Neuronal stem cell (in vitro differentiated cells): ENCODE results near the gene AFF3.

Source experiments
- DNase-seq: peaks from one replicate; pipeline ENCODE4 v3.0.0-alpha.2; 2013; ENCODE audit warnings: low spot score
- H2AFZ ChIP-seq: one replicate; pipeline ENCODE4 v1.6.1; 2013; ENCODE audit warnings: mild to moderate bottlenecking, low read length, inconsistent platforms
- H2AK5ac ChIP-seq: 2 replicates; pipeline ENCODE4 v1.6.1; 2013; ENCODE audit warnings: low read depth, mild to moderate bottlenecking, inconsistent platforms, low read length, moderate library complexity, mixed read lengths
- H2BK120ac ChIP-seq: 2 replicates; pipeline ENCODE4 v1.6.1; 2013; ENCODE audit warnings: low read depth, mild to moderate bottlenecking, inconsistent platforms, low read length, moderate library complexity, mixed read lengths
- H2BK12ac ChIP-seq: one replicate; pipeline ENCODE4 v1.6.1; 2013; ENCODE audit warnings: low read length, inconsistent platforms
- H2BK15ac ChIP-seq: 2 replicates; pipeline ENCODE4 v1.6.1; 2013; ENCODE audit warnings: mild to moderate bottlenecking, low read length, inconsistent platforms, mixed read lengths
- H2BK5ac ChIP-seq: one replicate; pipeline ENCODE4 v1.6.1; 2013; ENCODE audit warnings: inconsistent platforms, mild to moderate bottlenecking, low read length, moderate library complexity
- H3K14ac ChIP-seq: one replicate; pipeline ENCODE4 v1.6.1; 2013; ENCODE audit warnings: low read length, inconsistent platforms
- H3K18ac ChIP-seq: 2 replicates; pipeline ENCODE4 v1.6.1; 2013; ENCODE audit warnings: low read length, inconsistent platforms
- H3K23ac ChIP-seq: 2 replicates; pipeline ENCODE4 v1.6.1; 2013; ENCODE audit warnings: low read depth, mild to moderate bottlenecking, mixed read lengths, low read length, inconsistent platforms; ENCODE audit not compliant: poor library complexity
- H3K27ac ChIP-seq: replicated peaks from 3 replicates; pipeline ENCODE4 v1.5.1; 2013; ENCODE audit warnings: low read length, inconsistent platforms
- H3K27me3 ChIP-seq, 3 experiments: 2 replicates each; pipeline ENCODE4 v1.6.1; 2013; ENCODE audit warnings: low read length in 3 of 3, mild to moderate bottlenecking in 2 of 3, inconsistent platforms in 1 of 3, low read depth in 1 of 3, mixed read lengths in 1 of 3, moderate library complexity in 1 of 3; ENCODE audit not compliant: control insufficient read depth in 3 of 3, insufficient read depth in 3 of 3
- H3K36me3 ChIP-seq, 2 donors: replicated peaks in 1 of 2; 2 replicates each; pipeline ENCODE4 v1.6.1; 2013; ENCODE audit warnings: low read length in 2 of 2; ENCODE audit not compliant: control insufficient read depth in 2 of 2, insufficient read depth in 2 of 2
- H3K4ac ChIP-seq: 2 replicates; pipeline ENCODE4 v1.6.1; 2013; ENCODE audit warnings: inconsistent platforms, mild to moderate bottlenecking, low read length, moderate library complexity
- H3K4me1 ChIP-seq, 2 donors: 1 replicate in 1 of 2; 2 replicates in 1 of 2; pipeline ENCODE4 v1.6.1; 2013; ENCODE audit warnings: low read length in 2 of 2, low read depth in 1 of 2; ENCODE audit not compliant: control insufficient read depth in 2 of 2, insufficient read depth in 1 of 2
- H3K4me2 ChIP-seq: one replicate; pipeline ENCODE4 v1.6.1; 2013; ENCODE audit warnings: mild to moderate bottlenecking, low read length, inconsistent platforms; ENCODE audit not compliant: insufficient read depth, poor library complexity, severe bottlenecking
- H3K4me3 ChIP-seq, 2 donors: 2 replicates each; pipeline ENCODE4 v1.5.1; 2013; ENCODE audit warnings: low read length in 2 of 2, mild to moderate bottlenecking in 2 of 2, inconsistent platforms in 1 of 2, moderate library complexity in 1 of 2
- H3K79me1 ChIP-seq: one replicate; pipeline ENCODE4 v1.6.1; 2013; ENCODE audit warnings: low read depth, mild to moderate bottlenecking, inconsistent platforms, low read length, moderate library complexity
- H3K9ac ChIP-seq: one replicate; pipeline ENCODE4 v1.6.1; 2013; ENCODE audit warnings: mild to moderate bottlenecking, low read depth, low read length, inconsistent platforms; ENCODE audit not compliant: poor library complexity
- H3K9me3 ChIP-seq, 2 donors: replicated peaks in 1 of 2; 2 replicates each; pipeline versions ENCODE3 to v1.6.1; 2013; ENCODE audit warnings: low read length in 2 of 2, mild to moderate bottlenecking in 2 of 2, inconsistent platforms in 1 of 2, low read depth in 1 of 2, mixed read lengths in 1 of 2, moderate library complexity in 1 of 2; ENCODE audit not compliant: control insufficient read depth in 2 of 2, insufficient read depth in 1 of 2
- H4K8ac ChIP-seq: one replicate; pipeline ENCODE4 v1.6.1; 2013; ENCODE audit warnings: low read depth, mild to moderate bottlenecking, inconsistent platforms, low read length, moderate library complexity
- H4K91ac ChIP-seq: one replicate; pipeline ENCODE4 v1.6.1; 2013; ENCODE audit warnings: low read length, low read depth, mild to moderate bottlenecking, inconsistent platforms; ENCODE audit not compliant: poor library complexity
- WGBS, 2 donors: extraction: QIAGEN DNeasy Blood & Tissue Kit; methylation state at CpG; one replicate each; pipeline ENCODE4 v1.1.7; 2013; ENCODE audit warnings: missing lambda C conversion rate in 2 of 2, mixed read lengths in 1 of 2; ENCODE audit not compliant: insufficient read length in 2 of 2, insufficient replicate concordance in 1 of 2; ENCODE audit errors: extremely low coverage in 2 of 2; 5-methylcytosine and 5-hydroxymethylcytosine counted together

AFF3 gene

DNA sequence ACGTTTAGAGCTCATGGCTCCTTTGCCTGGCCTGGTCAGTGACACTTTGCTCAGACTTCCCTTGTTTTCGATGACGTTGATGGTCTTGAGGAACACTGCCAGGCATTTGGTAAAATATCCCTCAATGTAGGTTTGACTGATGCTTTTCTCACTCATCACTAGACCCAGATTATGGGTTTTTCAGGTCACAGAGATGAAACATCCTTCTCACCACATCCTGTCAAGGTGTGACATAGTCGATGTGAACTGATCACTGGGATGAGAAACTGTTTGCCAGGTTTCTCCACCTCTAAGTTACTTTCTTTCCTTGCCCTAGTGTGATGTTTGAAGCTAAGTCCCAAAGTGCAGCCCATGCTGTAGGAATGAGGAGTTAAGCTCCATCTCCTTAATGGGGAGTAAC lies 81.5 kb downstream of the AFF3 start:
- Histone ChIP-seq H2AK5ac (no peak overlapping the region), H4K8ac (no peak overlapping the region)

GRCh38 chr2:100059638-100060037 lies 82.8 kb downstream of the AFF3 start:
- Histone ChIP-seq H3K4me1 (no peaks in the 10 kb centered on the region), H3K27ac (no peak overlapping the region), H3K4me3 (no peak overlapping the region), H3K23ac (no peak overlapping the region), H2AFZ (no peak overlapping the region), H4K91ac (no peak overlapping the region), H3K36me3 (no peaks in the 10 kb centered on the region), H2BK120ac (no peak overlapping the region), H3K79me1 (no peaks in the 10 kb centered on the region), H3K27me3 (no peaks in the 10 kb centered on the region), H2BK15ac (no peak overlapping the region), H3K4ac (no peak overlapping the region), H2BK12ac (no peak overlapping the region), H3K9me3 (peaks cover 0 to 3% of the 10 kb centered on the region in 2 donors), H3K4me2 (no peak overlapping the region), H2AK5ac (no peak overlapping the region), H3K18ac (no peak overlapping the region), H4K8ac (no peak overlapping the region), H2BK5ac (no peak overlapping the region), H3K14ac (no peak overlapping the region), H3K9ac (no peak overlapping the region)
- DNase-seq: no peak
- WGBS, 2 donors: no CpG with 5 or more reads among the region's 4 CpGs

More for the DNA sequence above, 81.5 kb downstream of the AFF3 start:
- H4K91ac ChIP-seq: no peak overlapping the region
- no peak overlapping the region for H3K18ac ChIP-seq
- no peak overlapping the region for H2BK120ac ChIP-seq
- H2BK15ac ChIP-seq: no peak overlapping the region
- no peak for DNase-seq
- H3K9me3 ChIP-seq: peaks cover 0 to 3% of the 10 kb centered on the region in 2 donors
- no peak overlapping the region for H2BK12ac ChIP-seq
- no peak overlapping the region for H2BK5ac ChIP-seq
- no peak overlapping the region for H3K4me3 ChIP-seq
- no peak overlapping the region for H2AFZ ChIP-seq
- no peak overlapping the region for H3K14ac ChIP-seq
- H3K36me3 ChIP-seq: no peaks in the 10 kb centered on the region
- no peaks in the 10 kb centered on the region for H3K27me3 ChIP-seq
- no peak overlapping the region for H3K23ac ChIP-seq
- no peak overlapping the region for H3K9ac ChIP-seq
- H3K79me1 ChIP-seq: no peaks in the 10 kb centered on the region
- no CpG with 5 or more reads among the region's 4 CpGs for WGBS, 2 donors
- H3K4ac ChIP-seq: no peak overlapping the region
- no peak overlapping the region for H3K27ac ChIP-seq
- no peaks in the 10 kb centered on the region for H3K4me1 ChIP-seq
- H3K4me2 ChIP-seq: no peak overlapping the region

DNA sequence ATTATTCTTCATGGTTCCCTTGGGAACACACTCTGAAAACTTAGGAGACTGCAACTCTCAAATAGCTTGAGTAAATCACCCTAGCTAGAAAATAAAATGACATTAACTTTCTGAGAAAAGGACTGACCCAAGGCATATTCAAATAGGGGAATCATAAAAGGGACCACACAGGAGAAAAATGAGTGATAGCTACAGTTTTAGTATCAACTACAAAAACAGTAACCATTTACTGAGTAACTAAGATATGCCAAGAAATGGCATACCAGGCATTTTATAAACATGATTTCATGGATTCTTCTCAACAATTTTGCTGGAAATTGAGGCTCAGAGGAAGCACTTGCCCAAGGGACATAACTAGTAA lies 84.5 kb downstream of the AFF3 start:
- DNase-seq: no peak
- no peak overlapping the region for H2AK5ac ChIP-seq

DNA sequence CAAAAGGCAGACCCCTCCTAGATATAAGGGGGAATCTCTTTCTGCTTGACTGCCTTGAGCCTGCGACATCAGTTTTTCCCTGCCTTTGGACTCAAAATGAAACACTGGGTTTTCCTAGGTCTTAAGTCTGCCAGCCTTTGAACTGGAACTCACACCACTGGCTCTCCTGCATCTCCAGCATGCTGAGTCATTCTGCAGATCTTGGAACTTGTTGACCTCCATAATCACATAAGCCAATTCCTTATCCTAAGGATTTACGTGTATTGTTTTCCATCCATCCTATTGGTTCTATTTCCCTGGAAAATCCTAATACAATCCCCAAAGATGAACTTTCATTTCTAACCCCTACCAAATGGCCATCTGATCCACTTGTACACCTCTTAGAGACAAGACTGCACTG lies 88.0 kb downstream of the AFF3 start:
- H3K4ac ChIP-seq: no peak overlapping the region
- no peaks in the 10 kb centered on the region for H3K9me3 ChIP-seq
- no peaks in the 10 kb centered on the region for H3K79me1 ChIP-seq
- no peak overlapping the region for H3K9ac ChIP-seq
- no peak overlapping the region for H4K8ac ChIP-seq
- H3K4me3 ChIP-seq: no peak overlapping the region
- no peak overlapping the region for H3K4me2 ChIP-seq
- no peak overlapping the region for H2AFZ ChIP-seq
- no peak overlapping the region for H4K91ac ChIP-seq
- H2BK120ac ChIP-seq: no peak overlapping the region
- H3K18ac ChIP-seq: no peak overlapping the region
- no peak overlapping the region for H2BK12ac ChIP-seq
- H3K4me1 ChIP-seq: peaks cover 6 to 9% of the 10 kb centered on the region in 2 donors
- H2BK15ac ChIP-seq: no peak overlapping the region
- no peak overlapping the region for H3K27ac ChIP-seq
- no peak overlapping the region for H2BK5ac ChIP-seq
- H3K36me3 ChIP-seq: no peaks in the 10 kb centered on the region
- no peak overlapping the region for H3K23ac ChIP-seq
- H3K14ac ChIP-seq: no peak overlapping the region
- WGBS, 2 donors: no CpG with 5 or more reads among the region's 2 CpGs
- H2AK5ac ChIP-seq: no peak overlapping the region
- H3K27me3 ChIP-seq: no peaks in the 10 kb centered on the region
- DNase-seq: no peak

More for the DNA sequence above, 84.5 kb downstream of the AFF3 start:
- H4K91ac ChIP-seq: no peak overlapping the region
- no peak overlapping the region for H2BK5ac ChIP-seq
- H3K27ac ChIP-seq: no peak overlapping the region
- no peak overlapping the region for H3K4me2 ChIP-seq
- H3K79me1 ChIP-seq: no peaks in the 10 kb centered on the region
- no peak overlapping the region for H2AFZ ChIP-seq
- no peaks in the 10 kb centered on the region for H3K36me3 ChIP-seq
- H3K4ac ChIP-seq: no peak overlapping the region
- H3K4me3 ChIP-seq: no peak overlapping the region
- H3K27me3 ChIP-seq: no peaks in the 10 kb centered on the region
- H3K9ac ChIP-seq: no peak overlapping the region
- no peak overlapping the region for H3K14ac ChIP-seq
- H4K8ac ChIP-seq: no peak overlapping the region
- no peak overlapping the region for H2BK120ac ChIP-seq
- H3K18ac ChIP-seq: no peak overlapping the region
- peaks cover 4 to 6% of the 10 kb centered on the region in 2 donors for H3K4me1 ChIP-seq
- H2BK12ac ChIP-seq: no peak overlapping the region
- H3K9me3 ChIP-seq: no peaks in the 10 kb centered on the region
- H3K23ac ChIP-seq: no peak overlapping the region
- H2BK15ac ChIP-seq: no peak overlapping the region
